Activated T-cell treated with anti-CD3 and anti-CD28 coated beads for 4 hours (primary cell): ENCODE results near the gene AGR3.

Source experiments
- DNase-seq: peaks from one replicate; pipeline ENCODE4 v3.0.0-alpha.2; 2020

AGR3 gene

GRCh38 chr7:16826060-16826459 lies 55.7 kb downstream of the AGR3 start:
- no peak for DNase-seq

- no peak for DNase-seq
Observed at GRCh38 chr7:16822029-16822428, 59.8 kb downstream of the AGR3 start.

GRCh38 chr7:16818732-16819131 lies 63.1 kb downstream of the AGR3 start:
- DNase-seq, result no peak

DNA sequence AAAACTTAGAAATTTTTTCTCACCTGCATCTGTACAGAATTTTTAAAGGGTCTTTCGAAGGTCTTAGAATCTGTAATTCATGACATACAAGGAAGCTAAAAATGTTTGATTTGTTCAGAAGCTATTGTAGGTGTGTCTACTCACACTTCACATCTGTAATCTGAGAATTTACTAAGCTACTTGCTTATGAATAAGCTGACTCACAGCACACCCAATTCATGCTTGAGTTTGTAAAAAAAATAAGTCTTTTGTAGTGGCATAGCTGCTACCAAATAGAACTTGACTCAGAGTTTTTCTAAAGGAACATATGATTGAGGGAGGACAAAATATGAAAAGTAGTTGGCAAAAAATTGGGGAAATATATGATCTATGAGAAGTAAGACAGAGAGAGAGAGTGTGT lies 64.2 kb downstream of the AGR3 start:
- no peak for DNase-seq

DNA sequence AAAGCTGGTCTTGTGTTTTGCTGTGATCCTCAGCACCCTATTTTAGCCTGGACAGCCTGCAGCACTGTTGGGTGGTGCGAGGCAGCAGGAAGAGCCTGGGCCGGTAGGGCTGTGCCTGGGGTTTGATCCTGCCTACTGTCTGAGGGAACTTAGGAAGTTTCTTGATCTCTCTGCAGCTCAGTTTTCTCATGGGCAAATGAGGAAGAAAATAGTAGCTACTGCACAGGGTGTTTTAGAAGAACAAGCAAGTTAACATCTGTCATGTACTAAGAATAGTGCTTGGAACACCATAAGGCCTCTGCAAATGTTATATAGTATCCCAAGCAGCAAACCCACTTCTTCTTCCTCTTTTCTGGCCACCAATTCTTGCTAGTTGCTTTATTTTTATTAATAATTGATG lies 65.0 kb downstream of the AGR3 start:
- DNase-seq, result no peak

GRCh38 chr7:16815001-16815400 lies 66.8 kb downstream of the AGR3 start:
- DNase-seq, result no peak

DNA sequence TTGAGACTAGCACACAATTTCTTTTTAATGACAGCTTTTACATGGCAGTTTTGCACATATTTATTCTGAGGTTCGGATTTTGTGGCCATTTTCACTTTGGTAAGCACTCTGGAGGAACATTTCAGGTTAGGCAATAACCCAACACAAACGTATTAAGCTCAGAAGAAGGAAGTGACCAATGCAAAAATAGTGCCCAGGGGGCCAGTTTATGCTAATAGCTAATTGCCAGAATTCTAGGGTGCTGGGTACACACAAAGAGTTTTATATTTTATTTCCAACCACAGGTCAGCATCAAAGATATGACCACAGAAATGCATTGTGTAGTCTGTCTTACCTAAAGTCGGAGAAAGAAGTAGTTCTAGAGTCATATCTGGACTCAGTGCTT lies 68.6 kb downstream of the AGR3 start:
- DNase-seq, result no peak

DNA sequence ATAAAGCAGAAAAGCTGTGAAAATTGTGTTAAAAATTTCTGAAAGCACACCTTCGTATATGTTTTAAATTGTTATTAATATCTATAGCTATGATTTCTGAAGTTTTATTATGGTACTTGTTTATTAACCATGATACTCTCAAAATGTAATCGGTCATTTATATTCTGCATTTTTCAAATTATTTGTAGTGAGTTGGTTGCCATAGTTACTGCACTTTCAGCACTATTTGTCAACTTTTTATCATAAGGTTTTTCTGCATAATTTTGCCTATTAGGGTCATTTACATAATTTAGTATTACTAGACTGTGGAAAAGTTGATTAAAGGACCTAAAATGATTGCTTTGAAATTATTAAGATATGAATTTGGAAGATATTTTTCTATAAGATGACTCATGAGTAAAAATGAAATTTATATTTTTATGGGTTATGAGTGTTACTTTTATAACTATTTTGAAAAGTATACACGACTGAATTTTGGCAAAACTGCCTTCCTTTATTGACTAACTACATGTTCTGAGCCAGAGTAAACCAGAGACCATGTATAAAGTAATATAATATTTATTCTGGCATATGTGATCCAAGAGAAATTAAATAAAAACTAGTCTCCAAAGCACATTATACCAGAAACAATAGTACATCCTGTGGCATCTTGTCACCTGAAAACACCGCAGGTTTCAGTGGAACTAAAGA lies 69.1 kb downstream of the AGR3 start:
- no peak for DNase-seq

GRCh38 chr7:16811551-16811950 lies 70.2 kb downstream of the AGR3 start:
- no peak for DNase-seq

DNA sequence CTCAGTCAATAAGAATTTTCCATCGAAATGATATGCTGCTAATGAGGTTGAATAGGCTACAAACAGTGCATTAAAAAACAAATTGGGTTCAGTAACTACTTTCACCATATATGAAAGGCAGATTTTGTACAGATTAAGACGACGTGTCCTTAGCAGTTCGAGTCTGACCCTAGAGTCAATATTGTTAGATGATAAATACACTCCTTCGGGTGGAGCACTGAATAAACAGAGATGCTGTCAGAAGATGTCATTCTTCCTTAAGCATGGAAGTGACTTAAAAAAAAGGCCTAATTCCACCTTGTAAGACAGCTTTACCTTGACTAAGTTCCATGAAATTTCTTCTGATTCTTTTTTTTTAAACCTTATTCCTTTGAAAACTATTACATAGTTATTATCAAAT lies 71.2 kb downstream of the AGR3 start:
- no peak for DNase-seq

GRCh38 chr7:16810112-16810511 lies 71.7 kb downstream of the AGR3 start:
- DNase-seq, result no peak
